ENCODE data around the gene FOS. TPM values are rescaled to one million over a fixed set of nuclear protein-coding genes. Genes with fewer than 3 reads are reported as not detected.

Gene FOS
- total RNA-seq, 4 donors from 2014 or later: 62.2 to 181 (median 88.6) TPM

- peaks cover 32 to 65% (median 34%) of the 10 kb centered on the region in 3 donors for H3K4me1 ChIP-seq
- 84 to 94% methylated on average over 7 to 9 of the region's 9 CpGs for WGBS, 2 donors
- no peak overlapping the region for H3K4me3 ChIP-seq
- intact Hi-C loops (cut with DNase I): no loop called here
- H3K27me3 ChIP-seq: no peaks in the 10 kb centered on the region
- no peak overlapping the region for H3K27ac ChIP-seq
- no peaks in the 10 kb centered on the region for H3K36me3 ChIP-seq
- H3K9me3 ChIP-seq: no peaks in the 10 kb centered on the region
- DNase-seq: no peak
- no peak for TF ChIP-seq POLR2A (IDR thresholded peaks at IDR 0.05)
- no peak for TF ChIP-seq CTCF (IDR thresholded peaks at IDR 0.05)
These were observed 7.1 kb upstream of the FOS start for GRCh38 chr14:75271514-75271913.

- no peaks in the 10 kb centered on the region for H3K9me3 ChIP-seq
- peaks cover 36 to 67% (median 43%) of the 10 kb centered on the region in 3 donors for H3K4me1 ChIP-seq
- no peaks in the 10 kb centered on the region for H3K27me3 ChIP-seq
- TF ChIP-seq CTCF (IDR thresholded peaks at IDR 0.05) (peak in 2 of 6 experiments; percentile 3 to 16), POLR2A (IDR thresholded peaks at IDR 0.05) (no peak)
- peak overlapping the region; percentile 37 to 95 (median 68) for H3K27ac ChIP-seq
- WGBS, 2 donors: 28 to 35% methylated on average over 10 to 11 of the region's 13 CpGs
- H3K36me3 ChIP-seq: no peaks in the 10 kb centered on the region
- intact Hi-C loops (cut with DNase I): no loop called here
- H3K4me3 ChIP-seq: no peak overlapping the region
- DNase-seq: no peak
These were observed 5.2 kb upstream of the FOS start for GRCh38 chr14:75273272-75274049.

- 71 to 75% methylated on average over 6 of the region's 6 CpGs for WGBS, 2 donors
- Histone ChIP-seq H3K4me1 (peaks cover 36 to 64% (median 43%) of the 10 kb centered on the region in 3 donors), H3K27ac (peak overlapping the region; percentile 61 to 95 (median 85))
These were observed 4.4 kb upstream of the FOS start for GRCh38 chr14:75274050-75274898.

GRCh38 chr14:75274899-75275569, 3.6 kb upstream of the FOS start:
- H3K4me3 ChIP-seq: no peak overlapping the region
- H3K4me1 ChIP-seq: peaks cover 43 to 67% (median 43%) of the 10 kb centered on the region in 3 donors
- WGBS, 2 donors: 32 to 60% methylated on average over 9 of the region's 9 CpGs
- no peak for DNase-seq
- intact Hi-C loops (cut with DNase I): no loop called here
- H3K27me3 ChIP-seq: no peaks in the 10 kb centered on the region
- peaks cover 3 to 4% (median 4%) of the 10 kb centered on the region in 3 donors for H3K36me3 ChIP-seq
- H3K27ac ChIP-seq: peak overlapping the region; percentile 72 to 95 (median 85)
- TF ChIP-seq POLR2A (IDR thresholded peaks at IDR 0.05): peak in 1 of 4 donors; percentile 31
- TF ChIP-seq CTCF (IDR thresholded peaks at IDR 0.05): no peak
- no peaks in the 10 kb centered on the region for H3K9me3 ChIP-seq

More at GRCh38 chr14:75274050-75274898, 4.4 kb upstream of the FOS start:
- no peak for DNase-seq
- TF ChIP-seq CTCF (IDR thresholded peaks at IDR 0.05) (no peak), POLR2A (IDR thresholded peaks at IDR 0.05) (no peak)
- intact Hi-C loops (cut with DNase I): no loop called here
- H3K36me3 ChIP-seq: peaks cover 0 to 3% (median 0%) of the 10 kb centered on the region in 3 donors
- H3K4me3 ChIP-seq: no peak overlapping the region
- H3K9me3 ChIP-seq: no peaks in the 10 kb centered on the region
- no peaks in the 10 kb centered on the region for H3K27me3 ChIP-seq
